RPMI8226 (cell line): ENCODE measurements around the gene ODAD3.
"Not testable (repeated sequence)": the region's sequence is repeated elsewhere in the genome, so short reads cannot be mapped to it uniquely, and the experiment has no call there.

Experiments
- DNase-seq: peaks from one replicate; pipeline ENCODE4 v3.0.0-alpha.2; 2015

ODAD3 gene

DNA sequence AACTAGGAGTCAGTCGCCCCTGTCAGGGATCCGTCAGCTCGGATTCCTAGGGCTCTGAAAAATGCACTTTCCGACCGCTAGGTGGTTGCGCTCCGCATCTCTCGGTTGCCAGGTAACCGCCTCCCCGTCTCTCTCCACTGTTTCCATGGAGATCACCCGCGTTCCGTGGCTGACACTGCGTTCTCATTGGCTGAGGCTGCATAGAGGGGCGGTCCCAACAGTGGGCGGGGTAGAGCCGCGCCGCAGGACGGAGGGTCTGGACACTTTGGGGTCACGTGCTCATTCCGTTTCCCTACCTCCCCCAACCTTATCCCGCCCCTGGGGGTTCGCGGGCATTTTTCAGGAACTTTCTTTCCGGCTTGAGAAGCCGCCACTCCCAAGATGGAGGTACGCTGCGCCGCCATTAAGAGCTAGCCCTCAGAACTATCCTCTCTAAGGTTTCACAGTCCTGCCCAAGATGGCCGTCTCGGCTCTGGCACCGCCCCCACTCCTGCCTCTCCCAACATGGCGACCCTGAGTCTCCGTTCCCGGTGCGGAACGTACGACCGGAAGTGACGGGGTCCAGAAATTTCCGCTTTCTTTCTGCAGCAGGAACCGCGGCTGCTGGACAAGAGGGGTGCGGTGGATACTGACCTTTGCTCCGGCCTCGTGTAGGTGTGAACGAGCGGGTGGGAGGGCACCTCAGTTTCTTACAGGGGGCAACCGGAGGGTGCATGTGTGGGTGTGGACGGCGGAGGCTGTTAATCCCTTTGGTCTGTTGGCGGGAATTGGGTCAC is at the start of gene ODAD3, which contains the start of gene PRKCSH:
TSS of gene ODAD3 (minus strand) at position 65 of the 776 bp plus-strand sequence. CDS start 105 bp downstream, outside the sequence.
TSS of gene PRKCSH (plus strand) at position 579 of the 776 bp plus-strand sequence. CDS start 483 bp downstream, outside the sequence.
- DNase-seq: peak; percentile 100

DNA sequence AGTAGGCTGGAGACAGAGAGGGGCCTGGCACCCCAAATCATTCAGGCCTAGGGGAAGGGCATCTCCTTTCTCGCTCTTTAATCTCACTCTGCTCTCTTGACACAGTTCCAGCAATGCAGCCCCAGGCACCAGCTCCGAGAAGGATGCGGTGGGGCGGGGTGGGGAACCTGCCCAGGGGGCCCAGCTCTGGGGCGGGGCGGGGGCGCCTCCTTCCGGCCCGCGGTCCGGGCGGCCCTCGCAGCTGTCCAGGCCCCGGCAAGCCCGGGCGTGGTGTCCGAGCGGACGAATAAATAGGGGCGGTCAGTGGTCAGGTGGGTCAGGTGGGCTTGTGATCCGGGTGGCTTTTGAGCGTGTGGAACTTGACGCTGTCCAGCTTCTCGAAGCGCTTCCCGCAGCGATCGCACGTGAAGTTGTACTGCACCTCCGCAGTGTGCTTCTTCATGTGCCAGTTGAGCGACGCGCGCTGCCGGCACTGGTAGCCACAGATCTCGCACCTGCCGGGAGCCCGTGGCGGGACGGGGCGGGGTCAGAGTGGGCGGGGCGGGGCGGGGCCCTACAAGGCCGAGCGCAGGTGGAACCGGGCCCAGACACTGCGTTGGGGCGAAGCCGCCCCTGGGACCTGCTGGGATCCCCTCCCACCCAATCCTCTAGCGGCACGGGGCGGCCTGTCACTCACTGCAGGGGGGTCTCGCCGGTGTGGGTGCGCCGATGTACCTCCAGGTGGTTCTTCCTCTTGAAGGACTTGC is 48.6 kb upstream of the ODAD3 start:
- no peak for DNase-seq

DNA sequence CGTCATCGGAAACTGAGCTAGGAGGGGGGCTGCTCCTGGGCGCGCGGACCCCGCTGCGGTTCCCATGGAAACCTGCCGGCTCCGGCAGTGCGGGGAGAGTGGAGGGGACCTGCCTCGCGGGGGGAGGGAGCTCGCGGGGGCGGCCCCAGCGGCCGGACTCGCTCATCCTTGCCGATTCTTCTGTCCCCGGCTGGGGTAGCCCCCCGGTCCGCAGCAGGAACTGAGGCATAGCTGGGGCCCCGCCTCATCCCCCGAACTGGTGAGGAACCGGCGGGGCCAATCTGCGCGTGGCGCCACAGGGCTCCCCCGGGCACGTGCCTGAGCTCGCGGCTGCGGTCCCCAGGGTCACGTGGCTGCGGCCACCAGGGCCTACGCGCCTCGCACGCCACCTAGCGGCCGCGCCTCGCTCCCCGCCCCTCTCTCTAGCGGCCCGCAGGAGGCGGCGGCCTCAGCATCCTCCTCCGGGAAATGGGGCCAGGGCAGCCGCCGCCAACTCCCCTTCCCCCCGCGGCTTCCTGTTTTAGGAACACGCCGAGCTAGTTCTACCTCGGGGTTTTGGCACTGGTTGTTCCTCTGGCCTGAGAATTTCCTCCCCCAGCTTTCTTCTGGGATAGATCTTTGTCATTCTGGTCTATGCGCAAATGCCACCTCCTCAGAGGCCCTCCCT is 47.6 kb upstream of the ODAD3 start:
- DNase-seq: peak; percentile 94

DNA sequence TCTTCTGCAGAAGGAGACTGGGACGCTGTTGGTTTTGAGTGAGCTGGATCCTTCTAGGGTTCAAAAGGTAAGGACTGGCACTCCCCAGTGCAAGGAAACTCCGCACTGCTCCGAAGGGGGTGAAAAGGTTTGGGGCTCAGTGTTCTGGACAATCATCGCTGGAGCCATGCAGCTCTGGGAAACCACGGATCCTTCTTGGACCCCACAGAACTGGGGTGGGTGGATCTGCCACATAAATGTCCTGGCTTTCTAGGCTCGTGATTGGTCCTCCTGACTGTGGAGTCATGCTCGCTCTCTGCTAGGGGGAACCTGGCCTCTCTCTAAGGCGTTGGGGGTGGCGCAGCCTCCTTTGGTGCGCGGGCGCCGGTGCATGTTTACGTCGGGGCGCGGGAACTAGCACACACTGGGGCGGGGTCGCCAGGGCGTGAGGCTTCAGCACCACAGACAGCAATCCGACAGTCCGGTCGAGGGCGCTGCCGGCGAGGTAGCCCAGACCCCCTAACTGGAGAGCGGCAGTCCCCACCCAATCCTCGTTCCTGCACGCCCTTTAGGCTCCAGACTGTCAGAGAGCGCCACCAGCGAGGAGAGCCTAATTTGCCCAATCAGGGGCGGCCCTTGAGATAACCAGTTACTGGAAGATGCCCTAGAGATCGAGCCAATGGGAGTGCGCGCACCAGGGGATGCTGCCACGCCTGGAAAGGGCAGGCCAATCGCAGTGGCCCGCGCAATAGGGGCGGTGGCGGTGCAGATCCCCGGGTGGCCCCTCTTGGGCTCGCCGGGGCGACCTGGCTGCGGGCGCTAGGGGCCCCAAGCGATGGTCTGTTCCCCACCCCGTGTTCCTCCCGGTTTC is 46.8 kb upstream of the ODAD3 start:
- DNase-seq: peak; percentile 90

DNA sequence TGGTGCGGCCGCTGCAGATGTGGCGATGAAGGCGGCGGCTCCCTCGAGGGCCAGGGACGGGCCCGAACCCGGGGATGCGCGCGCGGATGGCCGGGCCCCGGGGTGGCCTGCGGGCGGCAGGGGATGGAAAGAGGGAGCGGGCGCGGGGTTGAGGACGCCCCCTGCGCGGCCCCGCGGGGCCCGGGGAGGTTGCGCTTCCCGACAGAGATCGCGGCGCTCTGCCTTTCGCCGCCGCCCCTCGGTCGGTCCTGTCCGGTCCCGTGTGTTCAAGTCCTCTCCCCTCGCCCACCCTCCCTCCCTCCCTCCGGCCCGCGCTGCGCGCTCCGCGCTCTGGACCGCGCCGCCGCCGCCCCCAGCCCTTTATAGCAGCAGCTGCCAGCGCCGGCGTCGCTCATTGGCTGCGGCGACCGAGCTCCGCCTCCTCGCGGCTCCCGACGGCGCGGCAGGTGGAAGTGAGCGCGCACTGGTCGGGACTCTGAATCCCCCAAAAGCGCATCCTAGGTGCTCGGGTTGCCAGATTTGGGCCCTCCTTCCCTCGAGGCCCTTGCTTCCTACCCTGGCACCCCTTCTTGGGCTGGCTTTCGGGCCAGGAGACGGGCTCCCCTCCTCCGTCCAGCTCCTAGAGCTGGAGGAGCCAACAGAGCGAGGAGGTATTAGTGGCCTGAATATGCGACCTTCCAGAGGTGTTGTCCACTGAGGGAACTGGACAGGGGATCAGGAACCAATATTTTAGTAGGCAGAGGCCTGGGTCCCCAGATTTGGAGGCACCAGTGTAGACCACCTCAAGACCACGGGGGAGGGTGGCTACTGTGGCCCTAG is 46.0 kb upstream of the ODAD3 start, which contains the start of gene ELAVL3:
TSS of gene ELAVL3 (minus strand) at position 332 of the 819 bp plus-strand sequence. CDS start 438 bp downstream, outside the sequence.
- DNase-seq: no peak

DNA sequence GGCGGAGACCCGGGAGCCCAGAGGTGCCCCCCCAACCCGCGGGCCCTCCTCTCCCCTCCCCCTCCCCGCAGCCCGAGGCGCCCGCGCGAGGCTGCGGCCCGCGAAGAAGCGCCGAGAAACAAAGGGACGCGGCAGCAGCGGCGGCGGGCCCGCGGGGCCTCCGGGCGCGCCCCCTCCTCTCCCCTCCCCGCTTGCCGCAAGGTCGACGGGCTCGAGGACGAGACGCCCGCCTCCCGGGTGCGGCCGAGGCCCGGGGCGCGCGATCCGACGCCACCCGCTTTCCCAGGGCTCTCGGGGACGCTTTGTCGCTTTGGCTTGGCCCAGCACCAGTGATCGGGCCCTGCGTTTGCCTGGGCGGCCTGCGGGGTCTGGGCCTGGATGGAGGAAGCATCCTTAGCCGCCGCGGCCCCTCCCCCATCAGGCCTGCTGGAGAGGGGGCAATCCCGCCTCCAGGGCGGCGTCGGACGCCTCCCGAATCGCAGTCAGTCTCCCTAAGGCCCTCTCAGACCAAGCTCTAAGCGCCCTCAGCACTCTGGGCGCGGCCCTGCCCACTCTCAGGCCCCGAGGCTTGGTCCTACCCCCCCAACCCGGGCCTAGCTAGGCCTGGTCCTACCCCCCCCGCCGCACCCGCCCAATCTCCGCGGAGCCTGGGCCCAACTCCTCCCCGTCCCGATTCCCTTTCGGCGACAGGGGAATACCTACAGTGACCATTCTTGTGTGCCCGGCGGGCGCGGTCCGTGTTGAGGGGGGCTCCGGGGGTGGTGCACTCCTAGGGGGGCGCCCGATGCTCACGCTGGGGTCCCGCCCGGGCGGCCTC is 45.2 kb upstream of the ODAD3 start:
- no peak for DNase-seq

DNA sequence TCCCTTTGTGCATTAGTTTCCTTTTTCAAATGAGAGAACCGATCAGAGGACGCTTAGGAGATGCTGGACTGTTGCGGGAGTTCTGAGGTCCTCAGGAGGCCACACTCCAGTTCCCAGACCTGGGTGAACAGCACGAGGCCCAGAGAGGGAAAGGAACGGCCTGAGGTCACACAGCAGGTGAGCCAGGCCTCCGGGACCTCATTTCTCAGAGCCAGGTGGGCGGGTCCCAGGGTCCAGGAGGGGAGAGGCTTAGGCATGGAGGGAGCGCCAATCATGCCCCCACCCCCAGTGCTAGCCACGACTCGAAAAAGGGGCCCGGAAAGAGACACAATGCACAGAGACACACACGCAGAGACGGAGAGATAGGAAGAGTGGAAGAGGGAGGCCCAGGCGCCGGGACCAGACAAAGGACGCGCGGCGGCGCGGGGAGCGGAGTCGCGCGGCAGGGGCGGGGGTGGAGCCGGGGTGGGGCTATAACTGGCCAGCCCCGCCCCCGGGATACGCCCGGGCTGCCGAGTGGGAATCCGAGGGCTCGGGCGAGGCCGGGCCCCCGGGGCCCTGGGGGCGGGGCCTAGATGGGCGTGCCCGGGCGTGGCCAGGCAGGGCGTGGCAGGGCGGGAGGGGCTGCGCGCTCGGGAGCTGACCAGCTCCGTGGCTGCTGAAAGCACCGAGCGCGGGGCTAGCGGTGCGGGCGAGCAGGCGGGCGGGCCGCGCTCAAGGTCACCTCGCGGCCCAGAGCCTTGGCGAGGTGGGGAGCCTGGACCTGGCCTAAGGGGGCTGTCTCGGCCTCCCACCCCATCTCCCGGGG is 44.4 kb upstream of the ODAD3 start:
- peak; percentile 37 for DNase-seq

DNA sequence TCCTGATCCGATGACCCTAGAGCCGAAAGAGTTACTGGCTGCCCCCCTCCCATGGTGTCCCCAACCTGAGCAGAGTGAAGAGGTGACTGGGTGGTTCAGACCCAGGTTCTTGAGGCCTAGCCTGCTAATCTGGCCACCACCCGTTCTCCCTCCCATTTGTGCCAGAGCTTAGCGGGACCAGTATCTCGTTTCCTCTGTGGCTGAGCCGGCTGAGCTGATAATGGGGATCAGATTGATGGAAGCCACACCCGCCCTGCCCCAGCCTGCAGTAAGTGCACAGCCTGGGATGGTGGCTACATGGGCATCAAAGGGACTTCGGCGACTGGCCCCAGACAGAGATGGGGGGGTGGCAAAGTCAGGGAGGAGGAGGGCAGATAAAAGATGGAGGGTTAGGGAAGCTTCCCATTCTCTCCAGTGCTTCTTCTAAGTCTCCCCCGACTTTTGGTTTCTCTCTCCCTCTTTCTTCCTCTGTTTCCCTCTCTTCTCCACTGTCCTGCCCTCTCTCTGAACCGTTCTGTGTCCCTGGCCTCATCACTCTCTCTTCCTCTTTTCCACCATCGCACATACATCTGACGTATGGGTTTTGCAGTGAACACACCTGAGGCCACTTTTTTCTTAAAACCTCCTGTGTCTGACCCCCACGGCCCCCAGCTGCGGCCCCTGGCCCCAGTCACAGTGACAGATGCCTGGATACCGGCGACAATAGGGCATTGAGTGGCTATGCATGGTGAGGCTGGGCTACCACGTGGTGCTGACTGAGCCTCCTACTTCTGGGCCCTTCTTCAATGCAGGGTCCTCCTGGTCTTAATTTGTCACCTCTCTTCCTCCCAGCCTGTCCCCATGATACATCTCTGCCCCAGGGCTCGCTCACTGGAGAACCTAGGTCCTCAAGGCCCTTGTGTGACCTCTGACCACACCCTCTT is 43.5 kb upstream of the ODAD3 start:
- peak; percentile 78 for DNase-seq

DNA sequence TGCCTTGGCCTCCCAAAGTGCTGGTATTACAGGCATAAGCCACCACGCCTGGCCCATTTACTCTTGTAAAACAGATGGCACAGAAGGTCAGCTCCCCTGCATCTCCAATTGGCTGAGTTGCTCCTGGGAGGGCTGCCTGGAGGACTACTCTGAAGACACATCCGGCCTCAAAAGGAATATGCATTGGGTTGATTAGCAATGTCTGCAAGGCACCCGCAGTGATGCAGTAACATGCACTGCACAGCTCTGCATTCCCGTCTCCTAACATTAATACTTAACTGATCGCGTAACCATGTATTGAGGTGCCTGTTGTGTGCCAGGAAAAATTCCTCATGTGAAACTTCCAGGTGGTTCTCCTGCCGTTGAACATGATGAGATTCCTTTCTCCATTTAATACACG is 40.9 kb upstream of the ODAD3 start:
- DNase-seq: no peak

DNA sequence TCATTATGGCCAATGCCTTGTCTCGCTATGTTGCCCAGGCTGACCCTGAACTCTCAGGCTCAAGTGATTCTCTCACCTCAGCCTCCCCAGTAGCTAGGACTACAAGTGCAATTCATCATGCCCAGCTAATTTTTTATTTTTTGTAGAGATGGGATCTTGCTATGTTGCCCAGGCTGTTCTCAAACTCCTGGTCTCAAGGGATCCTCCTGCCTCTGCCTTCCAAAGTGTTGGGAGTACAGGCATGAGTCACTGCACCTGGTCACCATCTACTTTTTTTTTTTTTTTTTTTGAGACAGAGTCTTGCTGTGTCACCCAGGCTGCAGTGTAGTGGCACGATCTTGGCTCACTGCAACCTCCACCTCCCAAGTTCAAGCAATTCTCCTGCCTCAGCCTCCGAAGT is 40.4 kb upstream of the ODAD3 start:
- DNase-seq: not testable (repeated sequence)

DNA sequence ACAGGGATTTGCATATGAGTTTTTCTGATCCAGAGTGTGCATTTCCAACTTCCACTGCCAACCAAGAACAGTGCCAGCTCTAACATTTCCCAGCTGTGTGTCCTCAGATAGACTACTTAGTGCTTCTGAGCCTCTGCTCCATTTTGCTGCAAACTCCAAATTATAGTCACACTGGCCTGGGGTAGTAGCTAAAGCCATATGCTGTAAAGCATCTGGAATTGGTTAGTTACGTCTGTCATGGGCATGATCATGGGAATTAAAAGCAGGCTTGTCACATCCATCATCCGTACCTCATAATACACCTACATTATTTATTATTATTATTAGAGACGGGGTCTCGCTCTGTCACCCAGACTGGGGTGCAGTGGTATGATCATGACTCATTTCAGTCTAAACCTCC is 38.8 kb upstream of the ODAD3 start:
- no peak for DNase-seq

DNA sequence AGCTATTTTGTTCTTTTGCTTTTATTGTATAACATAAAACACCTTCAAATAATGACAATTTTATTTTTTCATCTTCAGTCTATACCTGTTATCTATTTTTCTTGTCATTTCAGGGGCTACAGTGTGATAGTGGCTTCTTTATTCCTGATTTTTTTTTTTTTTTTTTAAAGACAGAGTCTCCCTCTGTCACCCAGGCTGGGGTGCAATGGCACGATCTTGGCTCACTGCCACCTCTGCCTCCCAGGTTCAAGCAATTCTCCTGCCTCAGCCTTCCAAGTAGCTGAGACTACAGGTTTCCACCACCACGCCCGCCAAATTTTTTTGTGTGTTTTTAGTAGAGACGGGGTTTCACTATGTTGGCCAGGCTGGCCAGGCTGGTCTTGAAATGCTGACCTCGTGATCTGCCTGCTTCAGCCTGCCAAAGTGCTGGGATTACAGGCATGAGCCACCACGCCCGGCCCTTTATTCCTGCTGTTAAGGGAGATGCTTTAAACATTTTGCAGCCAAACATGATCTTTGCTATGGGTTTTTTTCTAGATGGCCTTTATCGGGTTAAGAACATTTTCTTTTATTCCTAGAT is 33.4 kb upstream of the ODAD3 start:
- peak; percentile 59 for DNase-seq

DNA sequence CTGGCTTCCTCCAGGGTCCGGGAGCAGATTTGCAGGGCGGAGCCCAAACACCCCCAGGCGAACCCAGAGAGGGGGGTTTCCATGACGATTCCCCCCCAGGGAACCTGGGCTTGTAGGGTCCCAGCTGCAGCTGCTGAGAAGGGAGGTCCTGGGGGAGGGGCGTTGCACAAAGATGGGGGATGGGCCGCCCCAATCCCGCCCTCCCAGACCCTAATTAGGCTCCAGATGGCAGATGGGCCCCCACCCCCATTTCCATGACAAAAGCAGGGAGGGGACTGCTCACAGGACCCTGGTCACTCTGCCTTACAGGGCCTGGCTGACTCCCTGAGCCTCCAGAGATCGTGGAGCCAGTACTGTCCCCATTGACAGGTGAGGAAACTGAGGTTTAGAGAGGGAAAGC is 30.7 kb upstream of the ODAD3 start:
- no peak for DNase-seq

DNA sequence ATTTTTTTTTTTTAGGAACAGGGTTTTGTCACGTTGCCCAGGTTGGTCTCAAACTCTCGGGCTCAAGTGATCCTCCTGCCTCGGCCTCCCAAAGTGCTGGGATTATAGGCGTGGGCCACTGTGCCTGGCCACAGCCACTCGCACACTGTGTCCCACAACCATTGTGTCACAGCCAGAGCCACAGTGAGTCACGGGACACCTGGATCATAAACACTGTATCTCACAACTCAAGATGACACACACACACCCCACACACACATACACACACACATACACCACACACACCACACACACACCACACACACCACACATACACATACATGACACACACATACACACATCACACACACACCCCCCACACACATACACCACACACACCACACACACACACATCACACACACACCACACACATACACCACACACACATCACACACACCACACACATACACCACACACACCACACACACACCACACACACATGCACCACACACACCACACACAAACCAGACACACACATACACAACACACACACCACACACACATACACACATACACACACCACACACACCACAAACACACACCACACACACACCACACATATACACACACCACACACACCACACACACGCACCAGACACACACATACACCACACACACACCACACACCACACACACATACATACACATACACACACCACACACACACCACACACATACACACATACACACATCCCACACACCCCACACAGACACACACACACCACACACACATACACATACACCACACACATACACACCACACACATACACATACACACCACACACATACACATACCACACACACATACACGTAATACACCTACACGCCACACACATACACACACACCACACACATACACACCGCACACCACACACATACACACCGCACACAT is 29.7 kb upstream of the ODAD3 start:
- DNase-seq: no peak

DNA sequence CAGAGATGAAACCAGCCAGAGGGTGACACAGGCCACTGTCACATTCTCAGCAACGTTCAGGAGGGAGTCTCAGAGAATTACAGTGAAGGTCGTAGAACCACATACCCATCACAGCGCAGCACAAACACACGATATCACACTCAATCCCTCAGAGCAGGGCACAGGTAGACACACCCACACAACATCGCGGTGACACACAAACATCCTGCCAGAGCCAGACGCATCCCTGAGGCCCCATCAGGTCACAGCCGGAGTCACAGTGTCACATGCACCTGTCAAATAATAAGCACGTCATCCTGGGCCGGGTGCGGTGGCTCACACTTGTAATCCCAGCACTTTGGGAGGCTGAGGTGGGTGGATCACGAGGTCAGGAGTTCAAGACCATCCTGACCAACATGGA is 28.5 kb upstream of the ODAD3 start:
- DNase-seq: no peak

DNA sequence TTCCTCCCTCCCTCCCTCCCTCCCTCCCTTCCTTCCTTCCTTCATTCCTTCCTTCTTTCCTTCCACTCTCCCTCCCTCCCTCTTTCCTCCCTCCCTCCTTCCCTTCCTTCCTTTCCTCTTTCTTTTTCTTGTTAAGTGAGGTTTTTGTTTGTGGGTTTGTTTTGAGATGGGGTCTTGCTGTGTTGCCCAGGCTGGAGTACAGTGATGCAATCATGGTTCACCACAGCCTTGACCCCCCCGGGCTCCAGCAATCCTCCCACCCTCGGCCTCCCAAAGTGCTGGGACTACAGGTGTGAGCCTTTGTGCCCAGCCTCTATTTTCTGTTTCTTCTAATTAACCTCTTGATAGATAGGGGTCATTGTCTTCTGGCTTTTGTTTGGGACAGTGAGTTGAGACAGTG is 26.5 kb upstream of the ODAD3 start:
- no peak for DNase-seq

DNA sequence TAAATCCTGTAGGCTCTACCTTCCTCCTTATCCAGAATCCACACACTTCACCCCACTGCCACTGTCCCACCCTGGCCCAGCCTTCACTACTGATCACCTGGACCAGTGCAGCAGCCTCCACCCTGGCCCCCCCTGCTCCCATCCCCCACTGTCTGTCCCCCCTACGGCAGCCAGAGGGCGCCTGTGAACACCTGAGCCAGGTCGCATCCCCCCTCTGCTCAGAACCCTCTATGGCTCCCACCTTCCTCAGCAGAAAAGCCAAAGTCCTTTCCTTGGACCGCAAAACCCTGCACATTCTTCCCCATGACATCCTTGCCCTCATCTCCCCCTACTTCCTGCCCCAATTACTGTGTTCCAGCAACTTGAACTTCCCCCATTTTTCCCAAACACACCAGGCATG is 25.3 kb upstream of the ODAD3 start:
- peak; percentile 37 for DNase-seq
